Fibroblast of peridontal ligament (primary cell): ENCODE data around the gene WDR53.
"Not testable (repeated sequence)": the region's sequence is repeated elsewhere in the genome, so short reads cannot be mapped to it uniquely, and the experiment has no call there.

Experiments used
- DNase-seq: peaks from one replicate; pipeline ENCODE4 v3.0.0-alpha.2; 2010; ENCODE audit errors: extremely low read depth

WDR53 gene

GRCh38 chr3:196568246-196569002, at the start of gene WDR53, which contains the start of gene FBXO45:
Gene WDR53 (minus strand): TSS chr3:196568554. CDS start chr3:196561475, 7,079 bp downstream.
Gene FBXO45 (plus strand): TSS chr3:196568660. CDS start chr3:196568985, 325 bp downstream.
- DNase-seq: peak; percentile 90

GRCh38 chr3:196617256-196617655, 48.9 kb upstream of the WDR53 start:
- DNase-seq: no peak

- not testable (repeated sequence) for DNase-seq
Measured at GRCh38 chr3:196615234-196615633, 46.9 kb upstream of the WDR53 start.

GRCh38 chr3:196611761-196612483, 43.6 kb upstream of the WDR53 start:
- DNase-seq: no peak

GRCh38 chr3:196609805-196610515, 41.6 kb upstream of the WDR53 start:
- no peak for DNase-seq

GRCh38 chr3:196609343-196609775, 41.0 kb upstream of the WDR53 start:
- peak; percentile 77 for DNase-seq

- DNase-seq: no peak
Measured at GRCh38 chr3:196608693-196609092, 40.3 kb upstream of the WDR53 start.

GRCh38 chr3:196604548-196604947, 36.2 kb upstream of the WDR53 start:
- DNase-seq: no peak

GRCh38 chr3:196603683-196604082, 35.3 kb upstream of the WDR53 start:
- no peak for DNase-seq

- DNase-seq: no peak
Measured at GRCh38 chr3:196602673-196603072, 34.3 kb upstream of the WDR53 start.

GRCh38 chr3:196600359-196600758, 32.0 kb upstream of the WDR53 start:
- DNase-seq: no peak

- no peak for DNase-seq
Measured at GRCh38 chr3:196599734-196600128, 31.4 kb upstream of the WDR53 start.

GRCh38 chr3:196597971-196598733, 29.8 kb upstream of the WDR53 start:
- not testable (repeated sequence) for DNase-seq

GRCh38 chr3:196596355-196596754, 28.0 kb upstream of the WDR53 start:
- no peak for DNase-seq

- DNase-seq: no peak
Measured at GRCh38 chr3:196590279-196590678, 21.9 kb upstream of the WDR53 start.

- no peak for DNase-seq
Measured at GRCh38 chr3:196585044-196585757, 16.8 kb upstream of the WDR53 start.

GRCh38 chr3:196572389-196572788, 4.0 kb upstream of the WDR53 start:
- DNase-seq: no peak

GRCh38 chr3:196570332-196570731, 2.0 kb upstream of the WDR53 start:
- not testable (repeated sequence) for DNase-seq

- DNase-seq: no peak
Measured at GRCh38 chr3:196569003-196569516, 706 bp upstream of the WDR53 start.

- DNase-seq: no peak
Measured at GRCh38 chr3:196563721-196564225, 4.6 kb downstream of the WDR53 start.
